Esophagus mucosa (tissue), 1 donor: ENCODE data around the gene CASZ1. TPM values are rescaled to one million over a fixed set of nuclear protein-coding genes. Genes with fewer than 3 reads are reported as not detected.
A peak's percentile ranks its signal among the peaks of the same experiment; 100 is the strongest.

Experiments used
- ATAC-seq: fragments of 200-7000 bp; cut with Tn5 transposase; one replicate; pipeline ENCODE4 v1.9.1; 2020
- total RNA-seq: library from RNA; stranded (reverse); gene quantifications from one replicate; pipeline ENCODE4 v1.2.4, GENCODE V29; 2023
- donor health status: DM: yes; HTN: yes; CAD: no.

CASZ1 gene
- total RNA-seq, 1 donor from 2014 or later, result 22.8 TPM

DNA sequence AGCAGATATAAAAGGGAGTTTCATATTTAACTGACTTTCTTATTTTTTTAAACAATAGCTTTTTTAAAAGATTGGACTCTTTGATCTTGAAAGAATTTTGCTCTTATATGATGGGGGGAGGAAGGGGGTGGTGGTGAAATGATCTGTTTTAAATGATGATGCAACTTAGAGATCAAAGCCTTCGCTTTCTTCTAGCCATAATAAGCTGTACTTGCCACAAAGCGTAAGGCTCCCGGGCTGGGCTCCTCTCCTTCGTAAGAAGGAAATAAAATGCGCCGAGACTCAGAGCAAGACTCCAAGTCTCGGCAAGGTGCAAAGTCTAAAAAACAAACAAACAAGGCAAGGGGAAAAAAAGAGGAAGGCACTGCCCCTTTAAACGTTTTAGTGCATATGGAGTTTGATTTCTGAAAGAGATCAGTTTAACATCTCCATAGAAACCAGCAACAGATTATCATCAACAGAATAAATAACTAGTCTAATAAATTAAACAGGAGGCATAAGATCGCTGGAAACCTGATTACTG is 3.3 kb downstream of the CASZ1 start:
- no peak for ATAC-seq

DNA sequence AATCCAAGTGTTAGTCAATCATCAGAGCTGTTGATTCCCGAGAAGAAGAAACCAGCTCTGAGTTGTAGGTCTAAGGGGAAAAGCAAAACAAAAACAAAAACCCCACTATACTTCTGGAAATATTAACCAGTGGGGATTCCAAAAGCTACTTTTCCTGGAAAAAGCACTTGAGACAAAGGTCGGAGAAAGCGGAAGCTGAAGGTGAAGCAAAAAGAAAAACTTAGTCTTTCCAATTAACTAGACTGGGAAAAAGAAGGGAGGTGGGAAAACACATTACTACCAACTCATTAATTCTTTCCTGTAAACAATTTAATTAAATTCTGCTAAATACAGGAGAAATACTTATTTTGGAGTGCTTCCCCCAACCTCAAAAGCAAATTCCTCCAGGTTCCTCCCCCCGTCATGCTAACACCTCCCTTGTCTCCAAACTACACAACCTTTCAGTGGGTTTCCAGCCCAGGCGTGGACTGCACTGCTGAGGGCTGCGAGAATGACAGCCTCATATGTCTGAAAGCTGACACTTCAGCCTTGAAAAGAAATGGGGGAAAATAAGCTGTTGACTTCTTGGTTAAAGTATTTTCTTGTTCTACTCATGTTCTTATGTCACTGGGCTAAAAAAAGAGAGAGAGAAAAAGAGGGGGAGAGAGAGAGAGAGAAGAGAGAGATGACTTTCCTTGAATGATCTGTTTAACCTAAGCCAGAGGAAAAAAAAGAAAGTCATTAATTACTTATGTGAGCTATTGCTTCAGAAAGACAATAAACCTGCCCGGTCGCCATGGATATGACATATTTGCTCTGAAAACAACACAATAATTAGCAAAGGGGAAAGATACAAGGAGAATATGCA is 5.1 kb downstream of the CASZ1 start:
- ATAC-seq, result no peak

DNA sequence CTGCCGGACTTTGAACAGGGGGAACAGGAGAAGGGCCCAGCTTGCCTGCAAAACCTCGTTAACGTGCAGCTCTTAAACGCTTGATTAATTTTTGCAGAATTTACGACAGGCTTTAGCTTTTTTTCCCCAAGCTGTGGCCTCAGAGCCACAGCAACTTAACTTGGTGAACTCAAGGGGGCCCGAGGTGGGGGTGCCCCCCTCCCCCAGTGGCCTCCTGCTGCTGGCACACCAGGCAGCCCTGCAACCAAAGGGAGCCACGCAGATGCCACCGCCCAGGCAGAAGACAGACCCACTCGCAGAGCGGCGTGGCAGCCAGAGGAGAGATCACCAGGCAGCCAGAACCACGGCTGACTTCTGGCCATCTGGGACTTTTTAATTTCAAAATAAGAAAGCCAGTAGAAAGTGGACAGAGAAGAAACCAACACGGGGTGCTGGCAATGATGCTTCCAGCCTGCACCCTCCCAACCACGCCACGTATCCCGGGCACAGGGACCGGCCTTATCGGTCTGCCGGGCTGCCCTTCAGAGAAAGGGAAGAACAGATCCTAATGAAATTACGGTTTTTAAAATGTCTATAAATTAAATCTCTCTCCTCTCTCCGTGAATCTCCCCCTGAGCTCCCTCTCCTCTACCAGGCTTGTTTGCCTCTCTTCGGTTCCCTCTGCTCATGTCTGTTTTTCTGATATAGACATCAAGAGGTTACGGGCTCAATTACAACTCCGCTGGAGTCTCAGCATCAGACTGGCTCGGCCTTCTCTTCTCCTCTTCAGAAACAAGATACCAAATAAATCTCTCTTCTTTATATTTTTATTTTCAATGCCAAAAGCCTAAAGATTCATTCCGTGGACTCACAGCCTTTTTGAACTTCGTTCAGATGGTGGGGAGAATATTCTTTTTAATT is 6.4 kb downstream of the CASZ1 start:
- ATAC-seq, result no peak

DNA sequence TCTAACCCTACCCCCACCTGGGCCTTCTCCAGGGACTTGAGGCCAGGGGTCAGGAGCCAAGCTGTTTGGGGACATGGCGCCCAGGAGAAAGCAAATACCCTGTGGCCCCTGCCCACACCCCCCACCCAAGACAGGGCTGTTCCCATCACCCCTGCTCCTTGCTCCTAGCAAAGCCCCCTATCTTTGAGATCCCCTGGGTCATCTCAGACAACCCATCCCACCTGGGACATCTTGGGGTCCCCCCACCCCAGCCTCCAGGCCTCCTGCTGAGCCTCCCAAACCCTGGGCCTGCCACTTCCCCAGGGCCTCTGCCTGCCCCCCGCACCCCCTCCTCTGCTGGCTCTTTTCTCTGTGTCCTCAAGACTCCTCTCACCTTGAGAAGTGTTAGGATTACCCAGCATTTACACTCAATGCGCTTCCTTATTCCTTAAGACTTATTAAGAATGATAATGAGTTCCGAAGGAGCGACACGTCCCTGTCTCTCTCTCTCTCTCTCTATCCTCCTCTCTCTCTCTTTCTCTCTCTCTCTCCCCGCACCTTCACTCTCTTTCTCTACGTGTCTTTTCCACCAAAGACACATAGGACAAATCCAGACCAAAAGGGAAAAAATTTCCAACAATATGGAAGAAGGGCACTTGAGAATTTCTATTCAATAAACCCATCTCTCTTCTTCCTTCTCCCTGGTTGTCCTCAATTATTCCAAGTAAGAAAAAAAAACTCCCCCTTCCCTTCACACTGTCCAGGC is 7.2 kb downstream of the CASZ1 start:
- no peak for ATAC-seq

DNA sequence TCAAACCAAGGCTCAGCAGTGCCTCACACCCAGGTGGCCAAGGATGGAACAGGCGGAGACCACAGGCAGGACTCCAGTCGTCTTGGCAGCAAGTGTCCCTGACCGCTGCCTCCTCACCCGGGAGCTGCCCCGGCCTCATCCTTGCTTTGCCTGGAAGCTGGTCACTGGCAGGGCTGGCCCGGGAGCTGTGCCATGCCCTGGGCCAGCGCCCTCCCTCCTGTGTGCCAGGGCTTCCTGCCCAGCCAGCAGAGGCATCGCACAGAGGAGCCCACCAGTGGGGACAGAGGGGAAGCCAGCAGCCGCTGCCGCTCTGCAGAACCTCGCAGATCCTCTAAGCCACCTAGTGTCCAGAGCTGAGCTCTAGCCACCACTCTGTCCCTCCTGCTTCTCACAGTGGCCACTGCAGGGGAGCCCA is 7.8 kb downstream of the CASZ1 start:
- ATAC-seq, result peak; percentile 31

DNA sequence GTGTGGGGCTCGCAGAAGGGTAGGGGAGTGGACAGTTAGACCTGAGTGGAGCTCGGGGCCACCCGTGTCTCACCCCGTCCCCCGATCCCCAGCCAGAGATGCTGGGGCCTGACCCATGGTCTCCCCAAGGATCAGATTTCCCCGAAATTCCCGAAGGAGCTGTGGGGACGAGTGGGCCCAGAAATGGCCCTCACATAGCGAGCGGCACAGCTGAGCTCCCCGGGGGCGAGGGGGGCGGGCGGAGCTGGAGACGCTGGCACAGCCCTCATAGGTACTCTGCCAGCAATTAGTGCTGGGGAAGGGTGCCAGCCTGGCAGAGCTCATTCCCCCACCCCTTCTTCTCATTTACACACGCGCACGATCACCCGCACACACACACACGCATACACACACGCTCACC is 9.2 kb downstream of the CASZ1 start:
- ATAC-seq, result no peak

DNA sequence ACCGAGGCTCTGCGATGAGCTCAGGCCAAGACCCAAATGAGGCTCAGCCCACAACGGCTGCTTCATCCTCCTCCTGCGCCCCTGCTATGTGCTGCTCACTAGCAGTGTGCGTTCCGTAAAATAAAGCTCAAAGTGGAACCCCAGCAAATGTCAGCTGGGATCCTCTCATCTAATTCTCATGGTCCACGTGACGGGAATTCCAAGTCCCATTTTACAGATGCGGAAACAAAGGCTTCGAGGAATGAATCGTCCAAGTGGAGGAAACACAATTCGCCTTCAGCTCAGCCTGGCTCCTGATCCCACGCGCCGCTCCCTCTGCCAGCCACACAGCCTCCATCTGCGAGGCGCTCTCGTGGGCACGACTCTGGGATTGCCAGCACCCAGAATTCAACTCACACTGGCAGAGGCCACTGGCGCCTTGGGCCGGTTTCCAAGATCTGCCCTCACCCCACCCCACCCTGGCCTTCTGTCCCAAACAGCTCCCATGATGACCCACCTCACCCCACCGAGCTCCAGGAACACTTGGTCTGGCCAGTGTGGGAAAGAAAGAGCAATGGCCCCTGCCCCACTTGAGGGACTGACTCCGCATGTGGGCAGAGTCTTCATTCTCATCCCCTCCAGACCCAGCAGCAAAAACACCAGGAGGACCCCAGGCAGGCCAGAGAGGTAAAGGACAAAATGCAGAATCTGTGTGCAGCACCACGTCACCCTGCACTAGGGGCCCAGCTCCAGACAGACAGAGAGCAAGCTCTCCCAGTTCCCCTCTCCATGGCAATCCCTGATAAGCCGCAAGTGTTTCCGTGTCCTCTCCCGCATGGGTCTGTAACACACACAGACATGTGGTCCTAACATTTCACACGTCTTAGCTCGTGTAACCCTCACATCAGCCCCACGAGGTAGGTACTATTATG is 10.5 kb downstream of the CASZ1 start:
- ATAC-seq, result no peak

DNA sequence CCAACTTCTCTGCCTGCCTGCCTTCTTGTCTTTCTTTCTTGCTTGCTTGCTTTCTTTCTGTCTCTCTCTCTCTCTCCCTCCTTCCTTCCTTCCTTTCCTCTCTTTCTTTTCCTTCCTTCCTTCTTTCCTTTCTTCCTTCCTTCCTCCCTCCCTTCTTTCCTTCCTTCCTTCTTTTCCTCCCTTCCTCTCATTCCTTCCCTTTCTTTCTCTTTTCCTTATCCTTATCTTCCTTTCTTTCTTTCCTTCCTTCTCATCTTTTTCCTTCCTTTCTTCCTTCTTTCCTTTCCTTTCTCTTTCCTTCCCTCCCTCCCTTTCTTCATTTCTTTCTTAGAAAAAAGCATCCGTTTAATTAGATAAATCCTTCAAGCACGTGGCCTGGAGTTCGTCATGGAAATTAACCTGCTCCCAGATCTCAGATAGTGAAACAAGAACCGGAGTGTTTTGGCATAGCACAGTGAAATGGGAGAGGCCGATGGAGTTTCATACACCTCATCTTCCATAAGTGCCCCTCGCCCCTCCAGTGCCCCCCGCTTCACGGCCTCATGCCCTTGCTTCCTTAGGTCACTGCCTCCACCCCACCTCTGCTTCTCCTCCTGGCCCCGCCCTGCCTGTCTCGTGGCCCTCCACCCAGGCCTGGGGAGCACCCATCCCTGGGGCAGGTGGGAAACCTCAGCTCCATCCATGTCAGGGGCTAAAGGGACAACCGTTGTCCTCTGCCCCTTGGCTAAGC is 11.3 kb downstream of the CASZ1 start:
- no peak for ATAC-seq

DNA sequence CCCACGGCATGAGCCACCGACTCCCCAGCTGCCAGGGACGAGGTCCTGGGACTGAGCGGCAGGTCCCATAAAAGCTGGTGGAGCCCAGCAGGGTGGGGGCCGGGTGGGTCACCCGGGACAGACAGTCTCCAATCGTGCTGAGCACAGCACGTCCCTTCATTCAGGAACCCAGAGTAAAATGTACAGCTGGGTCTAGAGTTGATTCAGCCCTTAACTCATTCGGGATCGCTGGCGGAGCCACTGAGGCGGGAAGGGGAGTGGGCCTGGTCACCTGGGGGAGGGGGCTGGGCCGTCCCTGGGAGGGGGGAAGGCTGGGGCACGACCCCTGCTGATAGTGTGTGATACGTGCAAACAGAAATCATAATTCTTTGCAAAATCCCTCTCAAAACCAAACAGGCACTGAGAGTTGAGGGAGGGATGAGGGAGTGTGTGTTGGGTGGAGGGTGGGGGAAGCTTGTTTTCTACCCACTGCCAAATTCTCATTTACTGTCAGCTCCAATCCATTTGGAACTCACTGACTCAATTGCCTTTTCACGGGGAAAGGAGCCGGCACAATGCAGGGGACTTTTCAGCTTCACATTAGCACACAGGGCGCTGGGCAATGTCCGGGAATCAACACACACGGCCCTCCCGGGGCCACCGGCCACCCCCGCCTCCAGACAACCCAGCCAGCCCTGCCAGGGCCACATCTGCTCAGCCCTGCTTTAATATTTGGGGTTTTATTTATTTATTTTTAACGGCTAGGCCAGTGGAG is 13.8 kb downstream of the CASZ1 start:
- ATAC-seq, result no peak

DNA sequence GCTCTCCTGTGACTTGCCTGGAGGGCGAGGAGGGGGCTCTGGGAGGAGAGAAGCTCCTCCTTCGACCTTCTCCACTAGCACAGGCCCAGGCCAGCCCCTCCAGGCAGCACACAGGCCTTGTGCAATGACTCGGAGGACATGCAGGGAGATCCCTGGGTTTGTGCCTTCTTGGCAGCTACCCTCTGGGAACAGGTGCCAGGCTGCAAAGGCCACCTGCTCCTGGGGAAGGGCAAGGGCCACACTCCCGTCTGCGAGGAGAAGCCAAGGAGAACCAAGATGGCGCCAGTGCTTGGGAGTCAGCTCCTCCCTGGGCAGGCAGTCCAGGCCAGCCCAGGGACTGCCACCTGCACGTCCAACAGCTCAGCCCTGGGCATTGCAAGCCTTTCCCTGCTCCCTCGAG is 15.3 kb downstream of the CASZ1 start:
- ATAC-seq, result no peak

DNA sequence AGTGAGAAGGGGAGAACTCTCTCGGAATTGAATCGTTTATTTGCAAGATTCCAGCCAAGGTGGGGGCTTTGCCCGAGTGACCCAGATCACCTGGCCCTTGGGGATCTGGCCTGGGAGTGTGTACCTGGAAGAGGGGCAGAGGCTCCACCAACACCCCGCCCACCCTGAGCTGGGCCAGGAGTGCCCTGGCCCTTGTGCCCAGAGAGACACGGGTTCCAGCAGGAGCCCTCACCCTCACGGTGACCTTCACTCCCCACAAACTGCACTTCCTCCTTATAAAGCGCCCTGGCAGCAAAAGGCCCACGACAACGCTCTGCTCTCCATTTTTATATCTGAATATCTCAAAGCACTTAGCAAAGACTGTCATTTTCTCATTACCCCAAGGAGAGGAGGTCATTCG is 16.6 kb downstream of the CASZ1 start:
- no peak for ATAC-seq

DNA sequence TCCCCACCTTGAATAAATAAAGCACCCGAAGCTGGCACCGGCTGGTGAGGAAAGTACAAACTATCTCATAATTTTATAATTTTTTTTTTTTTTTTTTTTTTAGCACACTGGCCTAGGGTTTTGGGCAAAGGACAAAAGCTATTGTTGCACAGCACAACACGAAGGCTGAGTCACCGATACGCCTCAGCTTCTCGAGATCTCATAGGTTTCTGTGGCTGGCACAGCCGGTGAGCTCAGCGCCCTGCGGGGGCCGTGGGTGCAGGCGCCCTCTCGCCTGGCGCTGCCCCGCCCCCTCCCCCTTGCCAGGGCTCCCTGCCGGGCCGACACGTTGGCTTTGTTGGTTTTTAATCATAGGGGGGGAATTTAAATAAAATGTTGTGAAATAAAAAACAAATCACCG is 17.2 kb downstream of the CASZ1 start:
- peak; percentile 90 for ATAC-seq

DNA sequence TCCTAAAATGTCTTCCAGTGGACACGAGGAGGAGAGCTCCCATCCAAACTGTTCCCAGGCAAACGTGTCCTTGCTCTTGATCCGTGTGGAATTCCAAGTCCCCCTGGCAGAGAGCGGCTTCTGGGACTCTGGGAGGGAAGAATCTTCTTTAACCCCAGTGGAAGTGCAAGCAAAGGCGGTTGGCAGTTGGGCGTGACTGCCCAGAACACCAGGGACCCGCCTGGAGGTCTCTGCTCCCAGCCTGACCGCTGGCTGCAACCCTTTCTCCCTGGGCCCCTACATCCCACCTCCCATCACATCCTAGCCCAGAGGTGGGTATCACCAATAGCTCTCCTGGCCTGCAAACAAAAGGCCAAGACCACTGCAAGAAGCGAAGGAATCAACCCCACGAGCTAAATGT is 17.8 kb downstream of the CASZ1 start:
- ATAC-seq, result no peak

DNA sequence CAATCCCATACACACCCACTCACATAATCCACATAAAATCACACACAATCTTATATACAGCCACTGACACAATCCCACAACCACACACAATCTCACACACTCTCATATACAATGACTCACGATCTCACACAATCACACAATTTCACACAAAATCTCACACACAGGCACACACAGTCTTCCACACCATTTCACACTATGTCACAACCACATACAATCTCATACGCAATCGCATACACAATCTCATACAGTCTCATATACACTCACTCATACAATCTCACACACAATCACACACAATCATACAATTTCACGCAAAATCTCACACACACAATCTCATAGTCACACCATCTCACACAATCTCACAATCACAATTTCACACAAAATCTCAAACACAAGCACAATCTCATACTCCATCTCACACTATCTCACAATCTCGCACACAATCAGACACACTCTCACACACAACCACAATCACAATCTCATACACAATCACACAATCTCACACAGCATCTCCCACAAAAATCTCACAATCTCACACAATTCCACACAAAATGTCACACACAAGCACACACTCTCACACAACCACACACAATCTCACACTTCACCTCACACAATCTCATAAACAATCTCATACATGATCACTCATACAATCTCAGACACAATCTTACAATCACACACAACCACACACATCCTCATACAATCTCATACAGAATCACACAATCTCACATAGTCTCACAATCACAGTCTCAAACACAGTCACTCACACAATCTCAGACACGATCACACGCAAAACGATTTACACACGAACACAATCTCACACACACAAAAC is 18.5 kb downstream of the CASZ1 start:
- ATAC-seq, result no peak

DNA sequence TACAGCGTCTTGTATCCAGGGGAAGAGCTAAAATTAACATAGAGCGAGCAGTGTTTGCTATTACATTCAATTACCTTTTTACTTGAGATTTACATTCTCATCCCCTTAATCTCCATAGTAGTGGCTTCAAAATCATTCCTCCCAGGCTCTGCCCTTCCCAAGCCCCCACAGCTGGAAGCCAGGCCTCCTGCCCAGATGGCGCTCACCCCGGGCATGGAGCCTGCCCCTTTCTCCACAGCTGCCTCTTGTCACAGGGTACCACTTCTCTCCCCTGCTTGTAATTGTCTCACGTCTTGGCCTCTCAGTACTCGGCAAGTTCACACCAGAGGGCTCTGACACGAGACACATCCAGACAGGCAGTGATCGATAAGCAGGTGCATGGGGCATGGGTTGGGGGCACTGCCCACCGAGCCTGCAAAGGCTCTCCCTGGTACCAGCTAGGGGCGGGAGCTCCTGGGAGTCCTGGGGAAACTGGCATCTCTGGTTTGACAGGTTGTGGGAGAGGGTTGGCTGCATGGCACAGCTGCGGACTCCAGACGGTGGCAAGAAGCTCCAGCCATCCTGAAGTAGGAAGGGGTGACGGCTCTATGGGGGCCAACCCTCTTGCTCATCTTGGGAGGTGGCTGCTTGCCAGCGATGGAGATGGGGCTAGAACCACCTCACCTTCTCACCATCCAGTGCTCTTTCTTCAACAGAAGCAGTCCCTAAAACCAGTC is 20.1 kb downstream of the CASZ1 start:
- ATAC-seq, result peak; percentile 65

DNA sequence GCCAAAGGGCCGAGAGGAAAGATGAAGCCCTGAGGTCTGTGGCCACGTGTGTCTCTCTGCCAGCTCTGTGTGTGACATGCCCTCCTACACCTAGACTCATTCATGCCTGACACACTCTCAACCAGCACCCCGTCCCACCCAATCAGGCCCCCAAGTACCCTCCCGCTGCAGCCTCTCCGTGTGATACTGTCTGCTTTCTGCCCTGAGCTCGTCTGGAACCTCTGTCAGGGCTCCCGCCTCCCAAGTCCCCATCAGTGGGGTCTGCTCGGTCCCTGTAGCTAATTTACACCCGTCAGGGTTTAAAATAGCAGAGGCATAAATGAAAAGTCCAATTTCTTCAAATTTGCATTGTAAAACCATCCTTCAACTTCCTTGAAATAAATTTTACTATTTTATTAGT is 20.7 kb downstream of the CASZ1 start:
- no peak for ATAC-seq

DNA sequence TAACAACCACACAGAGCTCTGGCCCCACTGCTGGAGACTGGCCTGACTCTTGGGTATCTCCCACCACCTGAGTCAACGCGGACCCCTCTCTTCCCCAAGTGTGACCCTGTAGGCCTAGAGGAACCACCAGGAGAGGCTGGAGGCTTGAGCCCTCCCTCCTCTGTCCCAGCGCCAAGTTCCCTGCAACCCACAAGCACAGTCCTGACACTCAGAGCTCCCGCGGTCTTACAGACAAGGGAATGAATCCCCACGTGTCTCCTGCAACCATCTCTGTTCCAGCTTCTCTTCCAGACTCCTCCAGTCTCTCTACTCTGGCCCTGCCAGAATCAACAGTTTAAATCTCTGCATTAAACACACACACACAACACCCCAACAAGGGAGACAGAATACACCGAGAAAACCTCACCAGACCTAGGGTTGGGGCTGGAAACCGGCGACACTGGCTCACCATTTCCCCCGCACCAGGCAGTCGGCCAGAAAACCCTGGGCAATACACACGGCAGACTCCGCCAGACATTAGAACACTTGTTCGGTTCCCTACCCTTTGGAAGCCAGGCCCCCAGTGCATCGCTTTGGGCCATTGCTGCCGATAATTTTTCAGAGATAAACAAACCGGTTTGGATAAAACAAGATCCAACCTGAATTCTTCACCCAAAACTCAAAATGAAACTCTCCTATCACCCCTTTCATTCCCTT is 21.7 kb downstream of the CASZ1 start:
- ATAC-seq, result no peak
